IMR-90 (cell line): ENCODE data around the gene AUH. TPM values are rescaled to one million over a fixed set of nuclear protein-coding genes. Genes with fewer than 3 reads are reported as not detected.
A peak's percentile ranks its signal among the peaks of the same experiment; 100 is the strongest.

ENCODE experiments used
- ATAC-seq: fragments of 200-7000 bp; cut with Tn5 transposase; 2 replicates; pipeline ENCODE4 v1.9.1; 2020; ENCODE audit warnings: low read depth, mild to moderate bottlenecking, moderate library complexity
- BruUV-seq: library from RNA; stranded (reverse); fragments of 400-500 nt; replicated peaks from 2 replicates; lab custom pipeline; 2021; lab: Mats Ljungman, UMichigan
- CTCF ChIA-PET: fragments of 300-600 bp; formaldehyde crosslinking; extraction: SDS; loops from one replicate; lab custom pipeline; 2021; ENCODE audit warnings: antibody characterized with exemption; lab: Yijun Ruan, JAX
- POLR2A ChIA-PET: fragments of 300-600 bp; sonication (Branson Sonifier 250); formaldehyde crosslinking; loops from one replicate; lab custom pipeline; 2022; ENCODE audit warnings: antibody characterized with exemption; ENCODE audit not compliant: unreplicated experiment; lab: Charles Lee
- DNase-seq: peaks from one replicate; pipeline ENCODE4 v3.0.0; 2013
- H2AFZ ChIP-seq: replicated peaks from 2 replicates; pipeline ENCODE3; 2013; ENCODE audit warnings: low read length, mild to moderate bottlenecking; ENCODE audit not compliant: poor library complexity
- H2AK5ac ChIP-seq: 2 replicates; pipeline ENCODE4 v1.6.1; 2013; ENCODE audit warnings: low read depth, low read length, inconsistent platforms
- H2AK9ac ChIP-seq: replicated peaks from 2 replicates; pipeline ENCODE3; 2013; ENCODE audit warnings: mild to moderate bottlenecking, low read depth, low read length, moderate library complexity; ENCODE audit not compliant: poor library complexity
- H2BK120ac ChIP-seq: 2 replicates; pipeline ENCODE4 v1.6.1; 2013; ENCODE audit warnings: low read depth, low read length, inconsistent platforms
- H2BK15ac ChIP-seq: 3 replicates; pipeline ENCODE4 v1.6.1; 2013; ENCODE audit warnings: low read depth, low read length, inconsistent platforms
- H2BK20ac ChIP-seq: 2 replicates; pipeline ENCODE4 v1.6.1; 2013; ENCODE audit warnings: low read depth, mild to moderate bottlenecking, inconsistent platforms, low read length, moderate library complexity
- H2BK5ac ChIP-seq: 2 replicates; pipeline ENCODE4 v1.6.1; 2013; ENCODE audit warnings: mild to moderate bottlenecking, low read depth, low read length, inconsistent platforms; ENCODE audit not compliant: poor library complexity, severe bottlenecking
- H3K14ac ChIP-seq: replicated peaks from 2 replicates; pipeline ENCODE4 v1.6.1; 2013; ENCODE audit warnings: low read depth, low read length, inconsistent platforms
- H3K18ac ChIP-seq: 2 replicates; pipeline ENCODE4 v1.6.1; 2013; ENCODE audit warnings: low read depth, low read length, control low read depth
- H3K23ac ChIP-seq: 2 replicates; pipeline ENCODE4 v1.6.1; 2013; ENCODE audit warnings: low read depth, low read length, inconsistent platforms
- H3K27ac ChIP-seq: 2 replicates; pipeline ENCODE4 v1.5.1; 2013; ENCODE audit warnings: mild to moderate bottlenecking, control low read depth, low read length; ENCODE audit not compliant: insufficient read depth
- H3K27me3 ChIP-seq: 2 replicates; pipeline ENCODE4 v1.6.1; 2013; ENCODE audit warnings: low read length; ENCODE audit not compliant: control insufficient read depth, insufficient read depth
- H3K36me3 ChIP-seq: 2 replicates; pipeline ENCODE4 v1.6.1; 2013; ENCODE audit warnings: low read length, mixed read lengths; ENCODE audit not compliant: control insufficient read depth, insufficient read depth
- H3K4ac ChIP-seq: 2 replicates; pipeline ENCODE4 v1.6.1; 2013; ENCODE audit warnings: low read depth, low read length, inconsistent platforms
- H3K4me1 ChIP-seq: 2 replicates; pipeline ENCODE4 v1.6.1; 2013; ENCODE audit warnings: low read length, mixed read lengths; ENCODE audit not compliant: control insufficient read depth, insufficient read depth
- H3K4me2 ChIP-seq: 2 replicates; pipeline ENCODE4 v1.6.1; 2013; ENCODE audit warnings: low read depth, mild to moderate bottlenecking, control low read depth, low read length, moderate library complexity
- H3K4me3 ChIP-seq: 2 replicates; pipeline ENCODE4 v1.5.1; 2013; ENCODE audit warnings: low read depth, mild to moderate bottlenecking, control low read depth, low read length, moderate library complexity; ENCODE audit not compliant: insufficient read depth
- H3K56ac ChIP-seq: 2 replicates; pipeline ENCODE4 v1.6.1; 2013; ENCODE audit warnings: low read length, inconsistent platforms; ENCODE audit not compliant: insufficient read depth; ENCODE audit errors: extremely low read depth
- H3K79me1 ChIP-seq, 2 experiments: 2 replicates each; pipeline ENCODE4 v1.6.1; 2013; ENCODE audit warnings: low read length in 2 of 2, inconsistent platforms in 1 of 2, low read depth in 1 of 2
- H3K9ac ChIP-seq: 2 replicates; pipeline ENCODE4 v1.6.1; 2013; ENCODE audit warnings: low read depth, low read length, control low read depth
- H3K9me1 ChIP-seq: 2 replicates; pipeline ENCODE4 v1.6.1; 2013; ENCODE audit warnings: low read length, inconsistent platforms; ENCODE audit not compliant: insufficient read depth
- H3K9me3 ChIP-seq: 2 replicates; pipeline ENCODE4 v1.6.1; 2013; ENCODE audit warnings: low read length; ENCODE audit not compliant: control insufficient read depth, insufficient read depth
- H4K20me1 ChIP-seq: 2 replicates; pipeline ENCODE4 v1.6.1; 2013; ENCODE audit warnings: low read length, inconsistent platforms; ENCODE audit not compliant: insufficient read depth
- H4K5ac ChIP-seq: 2 replicates; pipeline ENCODE4 v1.6.1; 2013; ENCODE audit warnings: mild to moderate bottlenecking, low read depth, low read length, control low read depth
- H4K8ac ChIP-seq, 2 experiments: 2 replicates each; pipeline ENCODE4 v1.6.1; 2013; ENCODE audit warnings: low read depth in 2 of 2, low read length in 2 of 2, control low read depth in 1 of 2, inconsistent platforms in 1 of 2
- H4K91ac ChIP-seq: 2 replicates; pipeline ENCODE4 v1.6.1; 2013; ENCODE audit warnings: low read depth, low read length, inconsistent platforms; ENCODE audit not compliant: insufficient read depth
- CEBPB ChIP-seq: IDR thresholded peaks from 2 replicates; pipeline ENCODE4 v1.6.1; 2012; ENCODE audit warnings: low read depth, low read length, improper control_type of control experiment
- CHD1 ChIP-seq: IDR thresholded peaks from 2 replicates; pipeline ENCODE4 v1.6.1; 2012; ENCODE audit warnings: low read depth, low read length, improper control_type of control experiment
- dilution Hi-C: fragments of 300-500 bp; cut with HindIII; formaldehyde crosslinking; loops from one replicate; pipeline ENCODE4 v1.14.3; 2018; ENCODE audit warnings: low sequenced_read_pairs; ENCODE audit not compliant: unreplicated experiment
- in situ Hi-C: fragments of 300-500 bp; cut with MboI; formaldehyde crosslinking; loops from 3 replicates; pipeline ENCODE4 v1.14.3; 2019; ENCODE audit warnings: low sequenced_read_pairs, inconsistent platforms, mixed read lengths
- intact Hi-C: fragments of 100-400 bp; cut with micrococcal nuclease; formaldehyde crosslinking; loops from 2 replicates; pipeline ENCODE4 v1.10.0; 2022
- polyA plus RNA-seq, 3 experiments: library from polyadenylated mRNA; depleted of rRNA; stranded (reverse); fragments of >200 nt; gene quantifications; 2 replicates each; pipeline ENCODE4 v1.2.3, GENCODE V29; 2012; ENCODE audit warnings: low replicate concordance in 1 of 3
- total RNA-seq: library from RNA; depleted of rRNA; stranded (reverse); fragments of >200 nt; gene quantifications from 2 replicates; pipeline ENCODE4 v1.2.3, GENCODE V29; 2012

The AUH gene
- total and polyA plus RNA-seq, 2 of the 4 experiments (the other 2 are of a cell fraction): 5.9 to 8.1 TPM

- CTCF ChIA-PET: no interaction called here
- Histone ChIP-seq H3K27ac (no peak overlapping the region), H2BK120ac (no peak overlapping the region), H2BK15ac (no peak overlapping the region), H2AK5ac (no peak overlapping the region), H2AK9ac (no peak overlapping the region), H3K27me3 (no peaks in the 10 kb centered on the region), H2BK20ac (no peak overlapping the region), H4K91ac (no peak overlapping the region), H3K23ac (no peak overlapping the region), H2AFZ (no peak overlapping the region), H3K14ac (no peak overlapping the region), H3K9ac (no peak overlapping the region), H3K4me2 (no peak overlapping the region), H3K4ac (no peak overlapping the region), H3K9me3 (no peaks in the 10 kb centered on the region), H4K5ac (no peak overlapping the region), H2BK5ac (no peak overlapping the region), H3K9me1 (no peaks in the 10 kb centered on the region), H3K4me3 (no peak overlapping the region), H3K36me3 (no peaks in the 10 kb centered on the region), H3K79me1 (no peaks in the 10 kb centered on the region), H3K18ac (no peak overlapping the region), H3K4me1 (peaks cover 2% of the 10 kb centered on the region; the same call in 1 of the 2 replicates), H4K8ac (no peak overlapping the region), H3K56ac (no peak overlapping the region), H4K20me1 (no peaks in the 10 kb centered on the region)
- dilution Hi-C loops (no loop called here), in situ Hi-C loops (no loop called here), intact Hi-C loops (no loop called here)
- TF ChIP-seq CEBPB (peak; percentile 59), CHD1 (no peak)
- BruUV-seq: no TSS peak
- POLR2A ChIA-PET: no interaction called here
- ATAC-seq: no peak
- no peak for DNase-seq
Observed at GRCh38 chr9:91266448-91266847, 95.3 kb downstream of the AUH start.
